ENCODE measurements around the gene FBXO45. TPM values are rescaled to one million over a fixed set of nuclear protein-coding genes. Genes with fewer than 3 reads are reported as not detected.

The FBXO45 gene
- 11.9 and 15.5 TPM in 2 replicates for total RNA-seq

GRCh38 chr3:196568246-196569002 is at the start of gene FBXO45, which contains the start of gene WDR53:
Gene FBXO45, plus strand, starts transcription at chr3:196568660. Its CDS starts 325 bp downstream, at chr3:196568985.
Gene WDR53, minus strand, starts transcription at chr3:196568554. Its CDS starts 7,079 bp downstream, at chr3:196561475.

Other genes with a start within 250 kb of the FBXO45 start
- not detected in 2 replicates for gene TM4SF19, start 230.3 kb upstream of the FBXO45 start, total RNA-seq
- gene UBXN7, start 136.2 kb upstream of the FBXO45 start, total RNA-seq = 19.0 and 25.1 TPM in 2 replicates
- 14.3 and 18.8 TPM in 2 replicates for gene RNF168, start 64.9 kb upstream of the FBXO45 start, total RNA-seq
- not detected in 2 replicates for gene SMCO1, start 53.3 kb upstream of the FBXO45 start, total RNA-seq
- gene WDR53, start 106 bp upstream of the FBXO45 start, total RNA-seq = 5.3 and 5.8 TPM in 2 replicates
- 0.30 and 1.2 TPM in 2 replicates for gene NRROS, start 71.0 kb downstream of the FBXO45 start, total RNA-seq
- 2.5 and 5.0 TPM in 2 replicates for gene CEP19, start 143.6 kb downstream of the FBXO45 start, total RNA-seq
- gene PIGX, start 143.7 kb downstream of the FBXO45 start, total RNA-seq = 23.0 and 29.4 TPM in 2 replicates
- gene PAK2, start 171.2 kb downstream of the FBXO45 start, total RNA-seq = 48.4 and 113 TPM in 2 replicates